Measurements from ENCODE around the gene NOTO. TPM values are rescaled to one million over a fixed set of nuclear protein-coding genes. Genes with fewer than 3 reads are reported as not detected.

The NOTO gene
- total RNA-seq, 1 donor from 2014 or later: not detected

- Histone ChIP-seq H3K4me1 (peaks cover 19% of the 10 kb centered on the region), H3K4me3 (no peak overlapping the region), H3K27ac (no peak overlapping the region), H3K9me3 (no peaks in the 10 kb centered on the region), H3K36me3 (peaks cover 19% of the 10 kb centered on the region), H3K27me3 (no peaks in the 10 kb centered on the region)
- no peak for TF ChIP-seq CTCF (IDR thresholded peaks at IDR 0.05)
- DNase-seq: peak; percentile 7
- intact Hi-C loops (cut with DNase I): no loop called here
- no peak for ATAC-seq
Observed at GRCh38 chr2:73217160-73217559, 14.8 kb downstream of the NOTO start.

DNA sequence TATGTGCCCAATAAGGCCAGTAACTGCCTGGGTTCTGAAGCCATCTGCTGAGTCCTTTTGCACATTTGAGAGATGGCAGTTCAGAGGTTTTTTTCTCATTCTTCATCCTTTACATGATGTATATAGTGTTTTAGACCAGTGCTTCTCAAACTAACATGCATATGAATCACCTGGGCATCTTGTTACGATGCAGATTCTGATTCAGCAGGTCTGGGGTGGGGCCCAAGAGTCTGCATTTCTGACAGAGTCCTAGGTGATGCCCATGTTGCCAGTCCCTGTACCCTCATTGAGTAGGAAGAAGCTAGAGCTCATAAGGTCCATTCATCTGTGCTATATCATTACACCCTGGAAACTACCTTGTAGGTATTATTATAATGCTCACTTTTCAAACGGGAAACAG lies 15.5 kb downstream of the NOTO start:
- no peak for ATAC-seq

GRCh38 chr2:73218298-73218697 lies 15.9 kb downstream of the NOTO start:
- Histone ChIP-seq H3K27ac (no peak overlapping the region), H3K36me3 (peaks cover 30% of the 10 kb centered on the region), H3K4me1 (peaks cover 11% of the 10 kb centered on the region), H3K4me3 (no peak overlapping the region), H3K27me3 (no peaks in the 10 kb centered on the region), H3K9me3 (no peaks in the 10 kb centered on the region)
- intact Hi-C loops (cut with DNase I): no loop called here
- ATAC-seq (no peak), DNase-seq (peak; percentile 13)
- TF ChIP-seq CTCF (IDR thresholded peaks at IDR 0.05): no peak

More for the DNA sequence above, 15.5 kb downstream of the NOTO start:
- Histone ChIP-seq H3K4me1 (peaks cover 13% of the 10 kb centered on the region), H3K9me3 (no peaks in the 10 kb centered on the region), H3K4me3 (no peak overlapping the region), H3K27me3 (no peaks in the 10 kb centered on the region), H3K36me3 (peaks cover 26% of the 10 kb centered on the region), H3K27ac (no peak overlapping the region)
- intact Hi-C loops (cut with DNase I): no loop called here
- no peak for TF ChIP-seq CTCF (IDR thresholded peaks at IDR 0.05)
- DNase-seq: no peak

DNA sequence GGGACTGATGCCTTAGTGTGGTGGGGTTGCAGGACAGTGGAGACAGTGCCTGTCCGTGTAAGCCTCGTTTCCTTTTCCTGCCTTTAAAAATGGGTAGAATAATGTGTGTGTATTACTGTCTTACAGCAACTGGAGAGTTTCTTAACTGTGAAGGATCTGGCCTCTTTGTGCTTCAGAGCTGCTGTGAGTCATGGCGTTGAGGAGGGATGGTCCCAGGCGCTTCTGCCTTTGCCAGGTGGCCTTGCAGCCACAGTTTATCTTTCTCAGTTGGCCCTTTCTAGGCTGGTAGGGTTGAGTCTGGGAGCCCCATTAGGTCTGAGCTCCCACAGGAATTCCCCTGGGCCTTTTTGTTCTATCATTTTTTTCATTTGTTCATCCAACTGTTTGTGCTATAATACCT lies 21.4 kb downstream of the NOTO start:
- no peaks in the 10 kb centered on the region for H3K4me1 ChIP-seq
- ATAC-seq: no peak
- H3K27ac ChIP-seq: no peak overlapping the region
- peaks cover 35% of the 10 kb centered on the region for H3K36me3 ChIP-seq
- H3K27me3 ChIP-seq: no peaks in the 10 kb centered on the region
- intact Hi-C loops (cut with DNase I): no loop called here
- no peak for TF ChIP-seq CTCF (IDR thresholded peaks at IDR 0.05)
- no peaks in the 10 kb centered on the region for H3K9me3 ChIP-seq
- DNase-seq: peak; percentile 3
- H3K4me3 ChIP-seq: no peak overlapping the region

DNA sequence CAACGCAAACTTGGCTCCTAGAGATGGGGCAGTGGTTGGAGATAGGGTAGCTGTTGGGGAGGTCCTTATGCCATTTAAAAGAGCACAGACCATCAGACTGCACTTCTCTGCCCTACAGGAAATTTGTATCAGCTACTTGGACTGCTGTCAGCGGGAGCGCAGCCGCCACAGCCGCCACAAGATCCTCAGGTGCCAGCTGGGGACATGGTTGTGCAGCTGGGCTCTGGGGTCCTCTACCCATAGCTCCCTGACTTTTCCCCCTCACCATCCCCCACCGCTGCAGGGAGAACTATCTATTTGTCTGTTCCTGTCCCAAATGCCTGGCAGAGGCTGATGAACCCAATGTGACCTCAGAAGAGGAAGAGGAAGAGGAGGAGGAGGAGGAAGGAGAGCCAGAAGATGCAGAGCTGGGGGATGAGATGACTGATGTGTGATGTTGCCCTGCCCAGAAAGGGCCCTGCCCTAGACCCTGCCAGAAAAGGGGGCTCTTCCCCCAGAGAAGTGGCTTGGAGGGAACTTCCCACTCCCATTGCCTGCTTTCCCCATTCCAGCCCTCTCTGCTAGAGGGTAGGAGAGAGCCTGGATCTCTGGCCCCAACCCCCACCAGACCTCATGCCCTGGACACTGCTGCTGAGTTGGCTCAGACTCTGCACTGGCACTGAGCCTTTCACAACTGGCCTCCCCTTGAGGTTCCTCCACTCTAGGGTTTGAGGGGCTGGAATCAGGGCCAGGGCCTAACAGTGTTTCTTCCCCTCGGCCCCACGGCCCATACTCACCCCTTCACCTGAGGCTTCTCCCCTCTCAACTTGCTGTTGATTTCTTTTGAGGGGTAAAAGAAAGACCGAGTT lies 23.4 kb downstream of the NOTO start:
- Histone ChIP-seq H3K4me1 (no peaks in the 10 kb centered on the region), H3K4me3 (no peak overlapping the region), H3K27me3 (no peaks in the 10 kb centered on the region), H3K36me3 (peaks cover 33% of the 10 kb centered on the region), H3K27ac (no peak overlapping the region), H3K9me3 (no peaks in the 10 kb centered on the region)
- ATAC-seq (peak; percentile 29), DNase-seq (peak; percentile 44)
- TF ChIP-seq CTCF (IDR thresholded peaks at IDR 0.05): no peak
- intact Hi-C loops (cut with DNase I): no loop called here
